ENCODE results near the gene STK32A. TPM values are rescaled to one million over a fixed set of nuclear protein-coding genes. Genes with fewer than 3 reads are reported as not detected.

STK32A gene
- polyA plus RNA-seq, 1 donor (not counting 4 experiments of a cell fraction or from before 2014, with no cell fraction given) = 0.01 TPM

DNA sequence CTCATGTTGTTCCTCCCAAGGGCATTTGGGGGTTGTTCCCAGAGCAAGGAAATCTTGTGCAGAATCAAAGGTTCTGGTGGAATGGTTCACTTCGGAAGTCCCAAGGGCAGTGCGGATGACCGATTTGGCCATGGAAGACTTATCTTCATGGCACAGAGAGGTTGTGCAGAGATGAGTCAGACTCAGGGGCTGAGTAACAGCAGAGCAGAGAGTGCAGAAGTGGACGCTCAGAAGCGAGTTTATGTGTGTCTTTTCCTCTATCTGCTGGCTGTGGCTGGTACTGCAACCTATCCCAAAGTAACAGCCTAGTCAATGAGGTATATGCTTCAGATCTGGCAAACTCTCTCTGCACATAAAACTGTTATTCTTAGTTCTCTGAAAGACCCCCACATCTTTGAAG, 157.0 kb downstream of the STK32A start:
- H3K27me3 ChIP-seq (ENCODE audit: control insufficient read depth, extremely low read depth, insufficient read depth, low read length) = no peaks in the 10 kb centered on the region
- H3K4me2 ChIP-seq (ENCODE audit: control insufficient read depth, extremely low read depth, insufficient read depth, low read depth, low read length) = no peak overlapping the region
- no peaks in the 10 kb centered on the region for H3K36me3 ChIP-seq (ENCODE audit: control insufficient read depth in 2 of 2, extremely low read depth in 1 of 2, insufficient read depth in 2 of 2, low read length in 2 of 2)
- no peak overlapping the region for H2AFZ ChIP-seq (ENCODE audit: control insufficient read depth, low read length)
- no peak overlapping the region for H3K4me3 ChIP-seq (ENCODE audit: control insufficient read depth in 2 of 3, extremely low read depth in 1 of 3, insufficient read depth in 2 of 3, low read depth in 1 of 3, low read length in 3 of 3)
- no peaks in the 10 kb centered on the region for H3K9me1 ChIP-seq (ENCODE audit: control insufficient read depth, extremely low read depth, insufficient read depth, low read length)
- dilution Hi-C loops (cut with MboI; ENCODE audit: extremely low pct_ligation_motif_present, low sequenced_read_pairs) = no loop called here
- FAIRE-seq (no peak), DNase-seq (ENCODE audit: low read depth, low spot score) (peak; percentile 1)
- H3K4me1 ChIP-seq (ENCODE audit: control insufficient read depth, extremely low read depth, insufficient read depth, low read length) = no peaks in the 10 kb centered on the region
- TF ChIP-seq EZH2 (IDR thresholded peaks at IDR 0.05; ENCODE audit: low read length) = no peak
- TF ChIP-seq, protein P1, sequence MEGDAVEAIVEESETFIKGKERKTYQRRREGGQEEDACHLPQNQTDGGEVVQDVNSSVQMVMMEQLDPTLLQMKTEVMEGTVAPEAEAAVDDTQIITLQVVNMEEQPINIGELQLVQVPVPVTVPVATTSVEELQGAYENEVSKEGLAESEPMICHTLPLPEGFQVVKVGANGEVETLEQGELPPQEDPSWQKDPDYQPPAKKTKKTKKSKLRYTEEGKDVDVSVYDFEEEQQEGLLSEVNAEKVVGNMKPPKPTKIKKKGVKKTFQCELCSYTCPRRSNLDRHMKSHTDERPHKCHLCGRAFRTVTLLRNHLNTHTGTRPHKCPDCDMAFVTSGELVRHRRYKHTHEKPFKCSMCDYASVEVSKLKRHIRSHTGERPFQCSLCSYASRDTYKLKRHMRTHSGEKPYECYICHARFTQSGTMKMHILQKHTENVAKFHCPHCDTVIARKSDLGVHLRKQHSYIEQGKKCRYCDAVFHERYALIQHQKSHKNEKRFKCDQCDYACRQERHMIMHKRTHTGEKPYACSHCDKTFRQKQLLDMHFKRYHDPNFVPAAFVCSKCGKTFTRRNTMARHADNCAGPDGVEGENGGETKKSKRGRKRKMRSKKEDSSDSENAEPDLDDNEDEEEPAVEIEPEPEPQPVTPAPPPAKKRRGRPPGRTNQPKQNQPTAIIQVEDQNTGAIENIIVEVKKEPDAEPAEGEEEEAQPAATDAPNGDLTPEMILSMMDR (optimal IDR thresholded peaks at IDR 0.05 in 1 of 3, IDR thresholded peaks at IDR 0.05 in 1 of 3, conservative IDR thresholded peaks at IDR 0.05 in 1 of 3; ENCODE audit: extremely low read depth in 1 of 3, insufficient read depth in 2 of 3, low read length in 3 of 3) = peak; percentile 48 to 57 (median 54)
- H4K20me1 ChIP-seq (ENCODE audit: control insufficient read depth, extremely low read depth, insufficient read depth, low read length) = no peaks in the 10 kb centered on the region
- no peaks in the 10 kb centered on the region for H3K79me2 ChIP-seq (ENCODE audit: control insufficient read depth, insufficient read depth, low read length)
- no peaks in the 10 kb centered on the region for H3K9me3 ChIP-seq (ENCODE audit: control insufficient read depth, low read depth, low read length)
- H3K9ac ChIP-seq (ENCODE audit: control insufficient read depth, extremely low read depth, insufficient read depth, low read length) = no peak overlapping the region
- H3K27ac ChIP-seq (ENCODE audit: control insufficient read depth, insufficient read depth, low read length) = no peak overlapping the region

DNA sequence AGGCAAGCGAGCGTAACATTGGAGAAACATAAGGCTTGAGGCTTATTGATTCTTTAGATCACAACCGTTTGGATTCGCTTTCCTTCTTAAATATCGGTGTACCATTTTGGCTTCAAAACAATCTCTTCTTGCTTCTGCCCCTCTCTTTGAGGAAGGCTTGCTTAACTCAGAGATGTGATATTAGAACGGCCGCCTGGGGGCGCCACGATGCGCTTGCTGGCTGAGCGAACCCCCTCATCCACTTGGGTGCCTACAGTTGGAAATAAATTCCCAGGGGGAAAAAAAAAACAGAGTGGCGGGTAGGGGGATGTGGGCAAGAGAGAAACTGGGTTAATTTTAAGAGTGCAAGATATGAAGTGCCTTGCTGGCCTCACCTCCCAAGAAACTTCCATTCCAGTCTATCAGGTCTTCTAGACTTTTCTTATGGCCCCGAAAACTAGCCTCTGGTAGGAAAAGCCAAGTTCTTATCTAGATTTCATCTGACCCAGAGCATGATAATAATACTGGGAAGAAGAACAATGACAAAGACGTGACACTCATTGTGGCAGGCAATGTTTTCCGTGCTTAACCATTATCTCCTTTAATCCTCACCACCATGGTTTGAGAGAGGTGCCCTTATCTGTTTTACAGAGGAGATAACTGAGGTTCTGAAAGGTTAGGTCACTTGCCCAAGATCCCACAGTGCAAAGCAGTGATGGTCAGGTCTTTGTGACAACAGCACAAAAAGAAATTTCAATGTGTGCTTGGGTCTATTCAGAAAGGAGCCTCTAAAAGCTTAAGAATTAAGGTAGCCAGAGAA, 159.2 kb downstream of the STK32A start:
- Histone ChIP-seq H4K20me1 (ENCODE audit: control insufficient read depth, extremely low read depth, insufficient read depth, low read length) (no peaks in the 10 kb centered on the region), H3K9me1 (ENCODE audit: control insufficient read depth, extremely low read depth, insufficient read depth, low read length) (no peaks in the 10 kb centered on the region), H3K27me3 (ENCODE audit: control insufficient read depth, extremely low read depth, insufficient read depth, low read length) (no peaks in the 10 kb centered on the region), H3K9ac (ENCODE audit: control insufficient read depth, extremely low read depth, insufficient read depth, low read length) (no peak overlapping the region), H3K27ac (ENCODE audit: control insufficient read depth, insufficient read depth, low read length) (no peak overlapping the region), H2AFZ (ENCODE audit: control insufficient read depth, low read length) (no peak overlapping the region), H3K9me3 (ENCODE audit: control insufficient read depth, low read depth, low read length) (no peaks in the 10 kb centered on the region), H3K36me3 (ENCODE audit: control insufficient read depth in 2 of 2, extremely low read depth in 1 of 2, insufficient read depth in 2 of 2, low read length in 2 of 2) (no peaks in the 10 kb centered on the region), H3K4me2 (ENCODE audit: control insufficient read depth, extremely low read depth, insufficient read depth, low read depth, low read length) (no peak overlapping the region), H3K79me2 (ENCODE audit: control insufficient read depth, insufficient read depth, low read length) (no peaks in the 10 kb centered on the region), H3K4me3 (ENCODE audit: control insufficient read depth in 2 of 3, extremely low read depth in 1 of 3, insufficient read depth in 2 of 3, low read depth in 1 of 3, low read length in 3 of 3) (no peak overlapping the region), H3K4me1 (ENCODE audit: control insufficient read depth, extremely low read depth, insufficient read depth, low read length) (no peaks in the 10 kb centered on the region)
- no peak for TF ChIP-seq EZH2 (IDR thresholded peaks at IDR 0.05; ENCODE audit: low read length)
- TF ChIP-seq, protein P1 (optimal IDR thresholded peaks at IDR 0.05 in 1 of 3, IDR thresholded peaks at IDR 0.05 in 1 of 3, conservative IDR thresholded peaks at IDR 0.05 in 1 of 3; ENCODE audit: extremely low read depth in 1 of 3, insufficient read depth in 2 of 3, low read length in 3 of 3) = peak in 1 of 3 experiments; percentile 24
- dilution Hi-C loops (cut with MboI; ENCODE audit: extremely low pct_ligation_motif_present, low sequenced_read_pairs) = no loop called here
- no peak for DNase-seq (ENCODE audit: low read depth, low spot score)
- FAIRE-seq = no peak

Data from keratinocyte (primary cell).